ENCODE measurements around the gene FOXC2.

GRCh38 chr16:86574646-86575045 is 8.0 kb downstream of the FOXC2 start:
- TF ChIP-seq SP1 (IDR thresholded peaks at IDR 0.05) (no peak), LEF1 (IDR thresholded peaks at IDR 0.05; ENCODE audit: borderline replicate concordance) (no peak), FOXA1 (IDR thresholded peaks at IDR 0.05) (no peak), BHLHE40 (IDR thresholded peaks at IDR 0.05; ENCODE audit: borderline replicate concordance) (no peak), L3MBTL2 (conservative IDR thresholded peaks at IDR 0.05) (no peak), FOXM1 (IDR thresholded peaks at IDR 0.05; ENCODE audit: borderline replicate concordance) (no peak), ELF4 (IDR thresholded peaks at IDR 0.05) (no peak)
- TF ChIP-seq, protein P1, sequence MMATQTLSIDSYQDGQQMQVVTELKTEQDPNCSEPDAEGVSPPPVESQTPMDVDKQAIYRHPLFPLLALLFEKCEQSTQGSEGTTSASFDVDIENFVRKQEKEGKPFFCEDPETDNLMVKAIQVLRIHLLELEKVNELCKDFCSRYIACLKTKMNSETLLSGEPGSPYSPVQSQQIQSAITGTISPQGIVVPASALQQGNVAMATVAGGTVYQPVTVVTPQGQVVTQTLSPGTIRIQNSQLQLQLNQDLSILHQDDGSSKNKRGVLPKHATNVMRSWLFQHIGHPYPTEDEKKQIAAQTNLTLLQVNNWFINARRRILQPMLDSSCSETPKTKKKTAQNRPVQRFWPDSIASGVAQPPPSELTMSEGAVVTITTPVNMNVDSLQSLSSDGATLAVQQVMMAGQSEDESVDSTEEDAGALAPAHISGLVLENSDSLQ (IDR thresholded peaks at IDR 0.05), result no peak

Measured in HEK293T (cell line).